Osteoblast (primary cell): Measurements from ENCODE around the gene WWOX. TPM values are rescaled to one million over a fixed set of nuclear protein-coding genes. Genes with fewer than 3 reads are reported as not detected.

Experiments used
- DNase-seq: peaks from one replicate; pipeline ENCODE4 v3.0.0; 2011; ENCODE audit warnings: low spot score, mixed read lengths; ENCODE audit not compliant: insufficient read length; ENCODE audit errors: missing footprints
- H2AFZ ChIP-seq: 2 replicates; pipeline ENCODE4 v1.6.0; 2011; ENCODE audit warnings: mild to moderate bottlenecking, low read length
- H3K27ac ChIP-seq: 2 replicates; pipeline ENCODE4 v1.5.1; 2011; ENCODE audit warnings: mild to moderate bottlenecking, low read depth, low read length, moderate library complexity
- H3K27me3 ChIP-seq: 2 replicates; pipeline ENCODE4 v1.6.0; 2012; ENCODE audit warnings: mild to moderate bottlenecking, control low read depth, inconsistent platforms, low read length, moderate library complexity; ENCODE audit not compliant: insufficient read depth
- H3K36me3 ChIP-seq: 2 replicates; pipeline ENCODE4 v1.5.1; 2011; ENCODE audit warnings: mild to moderate bottlenecking, low read length, control low read depth, moderate library complexity; ENCODE audit not compliant: insufficient read depth
- H3K4me1 ChIP-seq: 2 replicates; pipeline ENCODE4 v1.5.1; 2011; ENCODE audit warnings: mild to moderate bottlenecking, low read length, control low read depth, moderate library complexity; ENCODE audit not compliant: insufficient read depth
- H3K4me2 ChIP-seq: 2 replicates; pipeline ENCODE4 v1.6.0; 2011; ENCODE audit warnings: mild to moderate bottlenecking, low read length; ENCODE audit not compliant: insufficient read depth
- H3K4me3 ChIP-seq: fragments of 200-600 bp; sonication (generic); 3 replicates; pipeline ENCODE4 v1.5.1; 2012; ENCODE audit warnings: mild to moderate bottlenecking, low read length, inconsistent platforms; ENCODE audit not compliant: insufficient read depth
- H3K79me2 ChIP-seq: 2 replicates; pipeline ENCODE4 v1.6.0; 2012; ENCODE audit warnings: mild to moderate bottlenecking, low read length, control low read depth, inconsistent platforms; ENCODE audit not compliant: insufficient read depth
- H3K9me3 ChIP-seq: 2 replicates; pipeline ENCODE4 v1.5.1; 2011; ENCODE audit warnings: low read depth, low read length, control low read depth
- H4K20me1 ChIP-seq: 2 replicates; pipeline ENCODE4 v1.6.0; 2012; ENCODE audit warnings: mild to moderate bottlenecking, low read length, control low read depth; ENCODE audit not compliant: insufficient read depth
- total RNA-seq: library from RNA; depleted of rRNA; stranded (reverse); fragments of >200 nt; gene quantifications from 2 replicates; pipeline ENCODE4 v1.2.3, GENCODE V29; 2012
- TF ChIP-seq, protein P1 (sequence below): IDR thresholded peaks from 2 replicates; pipeline ENCODE4 v1.5.1; 2011; ENCODE audit warnings: mild to moderate bottlenecking, low read depth, low read length, moderate library complexity; ENCODE audit errors: extremely low read depth

The WWOX gene
- total RNA-seq, 1 donor = 23.9 TPM

DNA sequence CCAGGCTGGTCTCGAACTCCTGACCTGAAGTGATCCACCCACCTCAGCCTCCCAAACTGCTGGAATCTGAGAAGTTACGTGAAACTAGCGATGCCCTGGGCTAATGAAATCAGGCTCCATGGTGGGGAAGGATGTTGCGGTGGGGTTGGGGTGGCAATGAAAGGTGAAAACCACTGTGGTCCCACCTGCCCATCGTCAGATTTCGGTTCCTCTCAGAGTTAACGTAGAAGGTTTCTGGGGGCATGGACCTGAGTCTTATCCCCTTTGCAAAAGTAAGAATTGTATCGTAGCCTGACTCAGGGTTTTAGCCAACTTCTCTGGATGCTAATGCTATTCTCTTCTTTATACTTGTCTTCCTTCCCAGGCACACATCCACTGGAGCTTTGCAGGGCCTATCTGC lies 402.3 kb downstream of the WWOX start:
- TF ChIP-seq, protein P1, sequence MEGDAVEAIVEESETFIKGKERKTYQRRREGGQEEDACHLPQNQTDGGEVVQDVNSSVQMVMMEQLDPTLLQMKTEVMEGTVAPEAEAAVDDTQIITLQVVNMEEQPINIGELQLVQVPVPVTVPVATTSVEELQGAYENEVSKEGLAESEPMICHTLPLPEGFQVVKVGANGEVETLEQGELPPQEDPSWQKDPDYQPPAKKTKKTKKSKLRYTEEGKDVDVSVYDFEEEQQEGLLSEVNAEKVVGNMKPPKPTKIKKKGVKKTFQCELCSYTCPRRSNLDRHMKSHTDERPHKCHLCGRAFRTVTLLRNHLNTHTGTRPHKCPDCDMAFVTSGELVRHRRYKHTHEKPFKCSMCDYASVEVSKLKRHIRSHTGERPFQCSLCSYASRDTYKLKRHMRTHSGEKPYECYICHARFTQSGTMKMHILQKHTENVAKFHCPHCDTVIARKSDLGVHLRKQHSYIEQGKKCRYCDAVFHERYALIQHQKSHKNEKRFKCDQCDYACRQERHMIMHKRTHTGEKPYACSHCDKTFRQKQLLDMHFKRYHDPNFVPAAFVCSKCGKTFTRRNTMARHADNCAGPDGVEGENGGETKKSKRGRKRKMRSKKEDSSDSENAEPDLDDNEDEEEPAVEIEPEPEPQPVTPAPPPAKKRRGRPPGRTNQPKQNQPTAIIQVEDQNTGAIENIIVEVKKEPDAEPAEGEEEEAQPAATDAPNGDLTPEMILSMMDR = no peak
- H3K4me2 ChIP-seq = no peak overlapping the region
- H3K27me3 ChIP-seq = no peaks in the 10 kb centered on the region
- no peak overlapping the region for H3K4me3 ChIP-seq
- H2AFZ ChIP-seq = no peak overlapping the region
- H4K20me1 ChIP-seq = no peaks in the 10 kb centered on the region
- no peaks in the 10 kb centered on the region for H3K36me3 ChIP-seq
- no peaks in the 10 kb centered on the region for H3K4me1 ChIP-seq
- no peaks in the 10 kb centered on the region for H3K79me2 ChIP-seq
- DNase-seq = no peak
- no peak overlapping the region for H3K27ac ChIP-seq
- H3K9me3 ChIP-seq = no peaks in the 10 kb centered on the region

GRCh38 chr16:78502812-78503350 lies 403.4 kb downstream of the WWOX start:
- TF ChIP-seq, protein P1 = no peak
- Histone ChIP-seq H4K20me1 (no peaks in the 10 kb centered on the region), H3K79me2 (no peaks in the 10 kb centered on the region), H3K27me3 (no peaks in the 10 kb centered on the region), H3K4me3 (no peak overlapping the region), H3K4me1 (no peaks in the 10 kb centered on the region), H3K4me2 (no peak overlapping the region), H3K9me3 (no peaks in the 10 kb centered on the region), H3K27ac (no peak overlapping the region), H2AFZ (no peak overlapping the region), H3K36me3 (no peaks in the 10 kb centered on the region)
- no peak for DNase-seq

DNA sequence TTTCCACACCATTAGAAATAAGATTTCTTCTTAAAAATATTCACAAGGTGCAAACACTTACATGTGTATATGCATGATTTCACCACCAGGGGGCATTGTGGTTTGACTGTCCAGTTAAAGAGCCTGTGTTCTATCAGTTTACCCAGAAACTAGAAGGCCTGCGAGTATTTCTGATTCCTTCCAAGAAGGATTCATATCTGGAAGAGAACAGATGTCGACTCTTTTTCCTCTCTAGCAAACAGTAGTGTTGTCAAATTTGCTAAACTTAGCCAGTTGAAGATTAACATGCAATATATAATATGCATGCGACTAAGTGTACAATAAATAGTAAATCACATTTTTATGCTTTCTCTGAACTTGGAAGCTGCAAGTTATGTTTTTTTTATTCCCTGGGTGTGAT lies 404.1 kb downstream of the WWOX start:
- no peak overlapping the region for H3K4me3 ChIP-seq
- no peak for DNase-seq
- no peaks in the 10 kb centered on the region for H4K20me1 ChIP-seq
- H3K36me3 ChIP-seq = no peaks in the 10 kb centered on the region
- no peaks in the 10 kb centered on the region for H3K79me2 ChIP-seq
- H3K4me2 ChIP-seq = no peak overlapping the region
- H3K27me3 ChIP-seq = no peaks in the 10 kb centered on the region
- no peaks in the 10 kb centered on the region for H3K4me1 ChIP-seq
- H2AFZ ChIP-seq = no peak overlapping the region
- TF ChIP-seq, protein P1 = peak; percentile 62
- H3K9me3 ChIP-seq = no peaks in the 10 kb centered on the region
- no peak overlapping the region for H3K27ac ChIP-seq

GRCh38 chr16:78504401-78504851 lies 405.0 kb downstream of the WWOX start:
- no peaks in the 10 kb centered on the region for H3K4me1 ChIP-seq
- H3K36me3 ChIP-seq = no peaks in the 10 kb centered on the region
- TF ChIP-seq, protein P1 = no peak
- H4K20me1 ChIP-seq = no peaks in the 10 kb centered on the region
- H2AFZ ChIP-seq = no peak overlapping the region
- H3K9me3 ChIP-seq = no peaks in the 10 kb centered on the region
- DNase-seq = no peak
- no peaks in the 10 kb centered on the region for H3K79me2 ChIP-seq
- no peak overlapping the region for H3K27ac ChIP-seq
- no peak overlapping the region for H3K4me2 ChIP-seq
- no peaks in the 10 kb centered on the region for H3K27me3 ChIP-seq
- no peak overlapping the region for H3K4me3 ChIP-seq
